Neural progenitor cell (in vitro differentiated cells): ENCODE data around the gene LRRC27.

ENCODE experiments used
- EZH2phosphoT487 ChIP-seq: fragments of 200-600 bp; sonication (generic); IDR thresholded peaks from 2 replicates; pipeline ENCODE4 v1.6.1; 2017; ENCODE audit warnings: antibody characterized with exemption
- TF ChIP-seq, protein P1 (sequence below): fragments of 200-600 bp; sonication (generic); IDR thresholded peaks from 2 replicates; pipeline ENCODE4 v1.5.1; 2017; ENCODE audit warnings: antibody characterized with exemption, mild to moderate bottlenecking

DNA sequence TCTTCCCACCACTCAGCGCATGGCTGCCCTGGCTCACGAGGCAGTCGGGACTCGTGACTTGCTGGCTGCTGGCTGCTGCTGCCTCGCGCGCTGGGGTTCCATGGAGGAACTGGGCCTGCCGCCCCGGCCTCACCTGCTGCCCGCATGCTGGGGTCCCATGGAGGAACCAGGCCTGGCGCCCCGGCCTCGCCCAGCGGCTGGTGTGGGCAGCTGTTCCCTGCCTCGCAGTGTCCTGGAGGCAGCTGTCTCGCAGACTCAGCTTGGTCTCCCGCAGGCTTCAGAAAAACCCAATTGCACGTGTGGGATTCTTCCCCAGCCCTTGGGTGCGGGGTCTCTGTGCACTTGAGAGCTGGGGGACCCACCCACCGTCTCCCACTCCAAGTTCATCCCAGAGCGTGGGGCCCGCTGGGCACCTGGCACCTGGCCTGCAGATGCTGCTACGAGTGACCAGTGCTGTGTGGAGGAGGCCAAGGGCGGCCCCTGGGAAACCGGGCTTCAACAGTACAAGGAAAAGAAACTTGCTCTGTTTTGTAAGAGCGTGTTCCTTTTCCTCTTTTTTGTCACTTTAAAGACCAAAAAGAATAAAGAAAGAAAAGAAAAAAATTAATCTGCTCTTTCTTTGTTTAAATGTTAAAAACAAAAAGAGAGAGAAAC, 85.4 kb downstream of the LRRC27 start:
- TF ChIP-seq, protein P1, sequence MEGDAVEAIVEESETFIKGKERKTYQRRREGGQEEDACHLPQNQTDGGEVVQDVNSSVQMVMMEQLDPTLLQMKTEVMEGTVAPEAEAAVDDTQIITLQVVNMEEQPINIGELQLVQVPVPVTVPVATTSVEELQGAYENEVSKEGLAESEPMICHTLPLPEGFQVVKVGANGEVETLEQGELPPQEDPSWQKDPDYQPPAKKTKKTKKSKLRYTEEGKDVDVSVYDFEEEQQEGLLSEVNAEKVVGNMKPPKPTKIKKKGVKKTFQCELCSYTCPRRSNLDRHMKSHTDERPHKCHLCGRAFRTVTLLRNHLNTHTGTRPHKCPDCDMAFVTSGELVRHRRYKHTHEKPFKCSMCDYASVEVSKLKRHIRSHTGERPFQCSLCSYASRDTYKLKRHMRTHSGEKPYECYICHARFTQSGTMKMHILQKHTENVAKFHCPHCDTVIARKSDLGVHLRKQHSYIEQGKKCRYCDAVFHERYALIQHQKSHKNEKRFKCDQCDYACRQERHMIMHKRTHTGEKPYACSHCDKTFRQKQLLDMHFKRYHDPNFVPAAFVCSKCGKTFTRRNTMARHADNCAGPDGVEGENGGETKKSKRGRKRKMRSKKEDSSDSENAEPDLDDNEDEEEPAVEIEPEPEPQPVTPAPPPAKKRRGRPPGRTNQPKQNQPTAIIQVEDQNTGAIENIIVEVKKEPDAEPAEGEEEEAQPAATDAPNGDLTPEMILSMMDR: no peak
- TF ChIP-seq EZH2phosphoT487: no peak
